IMR-90 (cell line): ENCODE results near the gene PRDM12. TPM values are rescaled to one million over a fixed set of nuclear protein-coding genes. Genes with fewer than 3 reads are reported as not detected.

ENCODE experiments used
- ATAC-seq: fragments of 200-7000 bp; cut with Tn5 transposase; 2 replicates; pipeline ENCODE4 v1.9.1; 2020; ENCODE audit warnings: low read depth, mild to moderate bottlenecking, moderate library complexity
- BruUV-seq: library from RNA; stranded (reverse); fragments of 400-500 nt; replicated peaks from 2 replicates; lab custom pipeline; 2021; lab: Mats Ljungman, UMichigan
- CTCF ChIA-PET: fragments of 300-600 bp; formaldehyde crosslinking; extraction: SDS; loops from one replicate; lab custom pipeline; 2021; ENCODE audit warnings: antibody characterized with exemption; lab: Yijun Ruan, JAX
- POLR2A ChIA-PET: fragments of 300-600 bp; sonication (Branson Sonifier 250); formaldehyde crosslinking; loops from one replicate; lab custom pipeline; 2022; ENCODE audit warnings: antibody characterized with exemption; ENCODE audit not compliant: unreplicated experiment; lab: Charles Lee
- DNase-seq: peaks from one replicate; pipeline ENCODE4 v3.0.0; 2013
- H2AFZ ChIP-seq: replicated peaks from 2 replicates; pipeline ENCODE3; 2013; ENCODE audit warnings: low read length, mild to moderate bottlenecking; ENCODE audit not compliant: poor library complexity
- H2AK5ac ChIP-seq: 2 replicates; pipeline ENCODE4 v1.6.1; 2013; ENCODE audit warnings: low read depth, low read length, inconsistent platforms
- H2AK9ac ChIP-seq: replicated peaks from 2 replicates; pipeline ENCODE3; 2013; ENCODE audit warnings: mild to moderate bottlenecking, low read depth, low read length, moderate library complexity; ENCODE audit not compliant: poor library complexity
- H2BK120ac ChIP-seq: 2 replicates; pipeline ENCODE4 v1.6.1; 2013; ENCODE audit warnings: low read depth, low read length, inconsistent platforms
- H2BK15ac ChIP-seq: 3 replicates; pipeline ENCODE4 v1.6.1; 2013; ENCODE audit warnings: low read depth, low read length, inconsistent platforms
- H2BK20ac ChIP-seq: 2 replicates; pipeline ENCODE4 v1.6.1; 2013; ENCODE audit warnings: low read depth, mild to moderate bottlenecking, inconsistent platforms, low read length, moderate library complexity
- H2BK5ac ChIP-seq: 2 replicates; pipeline ENCODE4 v1.6.1; 2013; ENCODE audit warnings: mild to moderate bottlenecking, low read depth, low read length, inconsistent platforms; ENCODE audit not compliant: poor library complexity, severe bottlenecking
- H3K14ac ChIP-seq: replicated peaks from 2 replicates; pipeline ENCODE4 v1.6.1; 2013; ENCODE audit warnings: low read depth, low read length, inconsistent platforms
- H3K18ac ChIP-seq: 2 replicates; pipeline ENCODE4 v1.6.1; 2013; ENCODE audit warnings: low read depth, low read length, control low read depth
- H3K23ac ChIP-seq: 2 replicates; pipeline ENCODE4 v1.6.1; 2013; ENCODE audit warnings: low read depth, low read length, inconsistent platforms
- H3K27ac ChIP-seq: 2 replicates; pipeline ENCODE4 v1.5.1; 2013; ENCODE audit warnings: mild to moderate bottlenecking, control low read depth, low read length; ENCODE audit not compliant: insufficient read depth
- H3K27me3 ChIP-seq: 2 replicates; pipeline ENCODE4 v1.6.1; 2013; ENCODE audit warnings: low read length; ENCODE audit not compliant: control insufficient read depth, insufficient read depth
- H3K36me3 ChIP-seq: 2 replicates; pipeline ENCODE4 v1.6.1; 2013; ENCODE audit warnings: low read length, mixed read lengths; ENCODE audit not compliant: control insufficient read depth, insufficient read depth
- H3K4ac ChIP-seq: 2 replicates; pipeline ENCODE4 v1.6.1; 2013; ENCODE audit warnings: low read depth, low read length, inconsistent platforms
- H3K4me1 ChIP-seq: 2 replicates; pipeline ENCODE4 v1.6.1; 2013; ENCODE audit warnings: low read length, mixed read lengths; ENCODE audit not compliant: control insufficient read depth, insufficient read depth
- H3K4me2 ChIP-seq: 2 replicates; pipeline ENCODE4 v1.6.1; 2013; ENCODE audit warnings: low read depth, mild to moderate bottlenecking, control low read depth, low read length, moderate library complexity
- H3K4me3 ChIP-seq: 2 replicates; pipeline ENCODE4 v1.5.1; 2013; ENCODE audit warnings: low read depth, mild to moderate bottlenecking, control low read depth, low read length, moderate library complexity; ENCODE audit not compliant: insufficient read depth
- H3K56ac ChIP-seq: 2 replicates; pipeline ENCODE4 v1.6.1; 2013; ENCODE audit warnings: low read length, inconsistent platforms; ENCODE audit not compliant: insufficient read depth; ENCODE audit errors: extremely low read depth
- H3K79me1 ChIP-seq, 2 experiments: 2 replicates each; pipeline ENCODE4 v1.6.1; 2013; ENCODE audit warnings: low read length in 2 of 2, inconsistent platforms in 1 of 2, low read depth in 1 of 2
- H3K9ac ChIP-seq: 2 replicates; pipeline ENCODE4 v1.6.1; 2013; ENCODE audit warnings: low read depth, low read length, control low read depth
- H3K9me1 ChIP-seq: 2 replicates; pipeline ENCODE4 v1.6.1; 2013; ENCODE audit warnings: low read length, inconsistent platforms; ENCODE audit not compliant: insufficient read depth
- H3K9me3 ChIP-seq: 2 replicates; pipeline ENCODE4 v1.6.1; 2013; ENCODE audit warnings: low read length; ENCODE audit not compliant: control insufficient read depth, insufficient read depth
- H4K20me1 ChIP-seq: 2 replicates; pipeline ENCODE4 v1.6.1; 2013; ENCODE audit warnings: low read length, inconsistent platforms; ENCODE audit not compliant: insufficient read depth
- H4K5ac ChIP-seq: 2 replicates; pipeline ENCODE4 v1.6.1; 2013; ENCODE audit warnings: mild to moderate bottlenecking, low read depth, low read length, control low read depth
- H4K8ac ChIP-seq, 2 experiments: 2 replicates each; pipeline ENCODE4 v1.6.1; 2013; ENCODE audit warnings: low read depth in 2 of 2, low read length in 2 of 2, control low read depth in 1 of 2, inconsistent platforms in 1 of 2
- H4K91ac ChIP-seq: 2 replicates; pipeline ENCODE4 v1.6.1; 2013; ENCODE audit warnings: low read depth, low read length, inconsistent platforms; ENCODE audit not compliant: insufficient read depth
- POLR2A ChIP-seq: IDR thresholded peaks from 2 replicates; pipeline ENCODE4 v1.6.1; 2012; ENCODE audit warnings: mild to moderate bottlenecking, low read depth, low read length
- WGBS, 2 experiments: methylation state at CpG; one replicate each; pipeline versions ENCODE4 v1.1.5 to v1.1.7; 2013; ENCODE audit warnings: missing lambda C conversion rate in 2 of 2; ENCODE audit not compliant: insufficient read length in 1 of 2; ENCODE audit errors: extremely low coverage in 2 of 2; 5-methylcytosine and 5-hydroxymethylcytosine counted together
- dilution Hi-C: fragments of 300-500 bp; cut with HindIII; formaldehyde crosslinking; loops from one replicate; pipeline ENCODE4 v1.14.3; 2018; ENCODE audit warnings: low sequenced_read_pairs; ENCODE audit not compliant: unreplicated experiment
- in situ Hi-C: fragments of 300-500 bp; cut with MboI; formaldehyde crosslinking; loops from 3 replicates; pipeline ENCODE4 v1.14.3; 2019; ENCODE audit warnings: low sequenced_read_pairs, inconsistent platforms, mixed read lengths
- intact Hi-C: fragments of 100-400 bp; cut with micrococcal nuclease; formaldehyde crosslinking; loops from 2 replicates; pipeline ENCODE4 v1.10.0; 2022
- polyA plus RNA-seq, 3 experiments: library from polyadenylated mRNA; depleted of rRNA; stranded (reverse); fragments of >200 nt; gene quantifications; 2 replicates each; pipeline ENCODE4 v1.2.3, GENCODE V29; 2012; ENCODE audit warnings: low replicate concordance in 1 of 3
- total RNA-seq: library from RNA; depleted of rRNA; stranded (reverse); fragments of >200 nt; gene quantifications from 2 replicates; pipeline ENCODE4 v1.2.3, GENCODE V29; 2012
- TF ChIP-seq, protein P1 (sequence below): fragments of 150-350 bp; IDR thresholded peaks from 2 replicates; pipeline ENCODE4 v1.6.1; 2017; ENCODE audit warnings: mild to moderate bottlenecking, antibody characterized with exemption, low read length, low read depth

The PRDM12 gene
- total and polyA plus RNA-seq, 2 of the 4 experiments (the other 2 are of a cell fraction): not detected

DNA sequence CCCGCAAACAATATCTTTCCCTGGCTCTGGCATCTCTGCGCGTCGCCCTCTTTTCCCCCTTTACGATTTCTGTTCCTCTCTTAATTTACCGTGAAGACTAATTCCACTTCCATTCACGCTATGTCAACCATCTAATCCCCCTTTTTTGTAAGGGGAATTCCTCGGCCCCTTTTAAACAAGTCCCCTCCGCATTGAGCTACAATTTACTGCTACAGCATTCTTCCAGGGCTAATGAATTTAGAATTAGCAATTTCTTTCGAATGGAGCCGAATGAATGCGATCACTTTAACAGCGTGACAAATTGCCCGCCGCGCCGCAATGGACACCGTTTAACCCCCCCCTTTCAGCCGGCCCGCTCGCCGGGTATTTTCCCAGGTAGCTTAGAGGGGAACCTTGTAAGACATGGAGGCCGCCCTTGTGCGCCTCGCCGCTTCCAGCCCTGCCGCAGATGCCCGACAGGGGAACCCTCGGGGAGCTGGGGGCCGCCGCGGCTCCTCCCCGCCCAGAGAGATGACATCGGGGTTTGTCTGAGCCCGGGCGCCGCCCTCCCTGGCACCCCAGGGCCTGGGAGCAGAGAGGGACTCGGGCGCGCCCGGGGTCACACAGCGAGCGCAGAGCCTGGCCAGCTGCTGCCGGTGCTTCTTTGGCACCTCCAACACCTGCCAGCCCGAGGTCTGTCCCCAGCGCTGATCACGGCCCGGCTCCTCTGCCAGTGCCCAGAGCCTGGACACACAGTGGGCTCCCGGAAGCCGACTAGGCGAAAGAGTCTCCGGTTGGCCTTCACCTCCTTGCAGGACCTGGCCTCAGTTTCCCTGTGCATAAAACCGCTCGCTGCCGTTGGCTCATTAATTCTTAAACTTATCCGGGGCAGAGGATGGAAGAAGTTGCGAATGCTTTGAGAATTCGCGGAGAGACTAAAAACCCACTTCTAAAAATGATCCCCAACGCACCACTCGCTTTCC lies 1.3 kb downstream of the PRDM12 start:
- H3K9me1 ChIP-seq: no peaks in the 10 kb centered on the region
- H4K8ac ChIP-seq: no peak overlapping the region
- no peak overlapping the region for H2AFZ ChIP-seq
- dilution Hi-C loops: no loop called here
- H2BK15ac ChIP-seq: no peak overlapping the region
- 2% methylated on average over 20 of the region's 61 CpGs; no CpG with 5 or more reads in 1 of the 2 experiments for WGBS, 2 experiments
- H3K4me1 ChIP-seq: no peaks in the 10 kb centered on the region; the same call in 1 of the 2 replicates
- no peak overlapping the region for H3K27ac ChIP-seq
- no peak overlapping the region for H2BK5ac ChIP-seq
- H4K5ac ChIP-seq: no peak overlapping the region
- in situ Hi-C loops: loop anchor here (25.0 kb wide), 1 partner anchor 553 kb away; no protein-coding TSS in a partner anchor
- H2AK9ac ChIP-seq: no peak overlapping the region
- ChIA-PET CTCF (no interaction called here), POLR2A (interaction anchor here (0.6 to 0.7 kb wide), 2 partner anchors 124 to 695 kb away, joined by 3 to 4 read pairs; no protein-coding TSS in a partner anchor)
- H3K4ac ChIP-seq: no peak overlapping the region
- H3K79me1 ChIP-seq: no peaks in the 10 kb centered on the region
- peaks cover 6% of the 10 kb centered on the region; the same call in 1 of the 2 replicates for H4K20me1 ChIP-seq
- H3K4me2 ChIP-seq: no peak overlapping the region
- intact Hi-C loops: no loop called here
- no peak overlapping the region for H3K9ac ChIP-seq
- no peak for ATAC-seq
- H3K27me3 ChIP-seq: peaks cover 82% of the 10 kb centered on the region
- H3K18ac ChIP-seq: no peak overlapping the region
- H3K23ac ChIP-seq: no peak overlapping the region
- no TSS peak for BruUV-seq
- H2AK5ac ChIP-seq: no peak overlapping the region
- no peak overlapping the region for H2BK120ac ChIP-seq
- H2BK20ac ChIP-seq: no peak overlapping the region
- H3K4me3 ChIP-seq: no peak overlapping the region
- H3K14ac ChIP-seq: no peak overlapping the region
- no peak for DNase-seq
- H3K36me3 ChIP-seq: no peaks in the 10 kb centered on the region
- TF ChIP-seq POLR2A: no peak
- TF ChIP-seq, protein P1, sequence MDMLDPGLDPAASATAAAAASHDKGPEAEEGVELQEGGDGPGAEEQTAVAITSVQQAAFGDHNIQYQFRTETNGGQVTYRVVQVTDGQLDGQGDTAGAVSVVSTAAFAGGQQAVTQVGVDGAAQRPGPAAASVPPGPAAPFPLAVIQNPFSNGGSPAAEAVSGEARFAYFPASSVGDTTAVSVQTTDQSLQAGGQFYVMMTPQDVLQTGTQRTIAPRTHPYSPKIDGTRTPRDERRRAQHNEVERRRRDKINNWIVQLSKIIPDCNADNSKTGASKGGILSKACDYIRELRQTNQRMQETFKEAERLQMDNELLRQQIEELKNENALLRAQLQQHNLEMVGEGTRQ: no peak
- no peaks in the 10 kb centered on the region for H3K9me3 ChIP-seq
- H3K56ac ChIP-seq: no peak overlapping the region
- no peak overlapping the region for H4K91ac ChIP-seq
